Measurements from ENCODE around the gene PRKAR1B.
A peak's percentile ranks its signal among the peaks of the same experiment; 100 is the strongest.

PRKAR1B gene

DNA sequence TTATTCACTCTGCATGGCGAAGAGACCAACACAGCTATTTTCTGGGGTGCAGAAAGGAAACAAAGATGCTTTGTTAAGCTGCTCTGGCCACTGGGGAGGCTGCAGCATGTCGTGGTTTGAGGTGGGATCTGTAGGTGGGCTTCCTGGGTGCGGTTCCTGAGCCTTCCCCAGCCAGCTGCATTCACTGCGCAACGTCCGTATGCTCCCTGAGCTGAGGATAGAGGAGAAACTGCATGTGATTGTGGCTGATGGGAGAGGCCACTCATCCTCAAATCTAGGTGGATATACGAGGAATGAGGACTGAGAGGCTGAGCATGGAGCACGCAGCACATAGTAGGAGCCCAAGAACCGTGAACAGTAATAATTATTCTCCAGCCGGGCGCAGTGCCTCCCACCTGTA lies 10.4 kb downstream of the PRKAR1B start:
- DNase-seq, result no peak

DNA sequence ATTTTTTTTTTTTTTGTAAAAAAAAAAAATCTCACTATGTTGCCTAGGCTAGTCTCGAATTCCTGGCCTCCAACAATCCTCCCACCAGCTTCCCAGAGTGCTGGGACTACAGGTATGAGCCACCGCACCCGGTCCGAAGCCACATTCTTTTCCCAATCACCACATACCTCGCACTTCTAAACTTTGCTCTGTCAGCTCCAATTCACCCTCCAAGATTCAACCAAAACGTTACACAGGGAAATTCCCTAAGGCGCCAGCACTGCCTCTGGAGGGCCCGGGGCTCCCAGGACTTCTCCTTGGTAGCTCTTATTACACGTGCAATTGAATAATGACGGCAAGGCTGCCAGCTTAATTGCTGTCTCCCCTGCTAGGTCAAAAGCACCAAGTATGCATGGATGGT lies 10.9 kb downstream of the PRKAR1B start:
- DNase-seq, result no peak

DNA sequence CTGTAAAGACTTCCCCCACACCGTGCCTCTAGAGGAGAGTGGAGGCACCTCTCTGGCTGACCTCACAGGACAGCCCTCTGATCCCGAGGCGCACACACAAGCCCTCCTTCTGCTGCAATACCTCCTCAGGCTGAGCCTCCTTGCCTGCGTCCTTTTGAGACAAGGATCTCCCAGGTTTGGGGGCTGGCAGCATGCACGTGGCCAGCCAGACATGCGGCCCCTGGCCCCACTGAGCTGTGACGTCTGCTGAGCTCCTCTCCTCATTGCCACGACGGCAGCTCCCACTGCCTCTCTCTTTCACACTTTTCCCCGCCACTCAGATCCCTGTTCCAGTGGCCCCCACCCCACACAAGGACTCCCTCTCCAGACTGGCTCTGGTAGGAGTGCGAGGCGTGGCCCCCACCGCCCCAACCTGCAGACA lies 12.8 kb downstream of the PRKAR1B start:
- no peak for DNase-seq

DNA sequence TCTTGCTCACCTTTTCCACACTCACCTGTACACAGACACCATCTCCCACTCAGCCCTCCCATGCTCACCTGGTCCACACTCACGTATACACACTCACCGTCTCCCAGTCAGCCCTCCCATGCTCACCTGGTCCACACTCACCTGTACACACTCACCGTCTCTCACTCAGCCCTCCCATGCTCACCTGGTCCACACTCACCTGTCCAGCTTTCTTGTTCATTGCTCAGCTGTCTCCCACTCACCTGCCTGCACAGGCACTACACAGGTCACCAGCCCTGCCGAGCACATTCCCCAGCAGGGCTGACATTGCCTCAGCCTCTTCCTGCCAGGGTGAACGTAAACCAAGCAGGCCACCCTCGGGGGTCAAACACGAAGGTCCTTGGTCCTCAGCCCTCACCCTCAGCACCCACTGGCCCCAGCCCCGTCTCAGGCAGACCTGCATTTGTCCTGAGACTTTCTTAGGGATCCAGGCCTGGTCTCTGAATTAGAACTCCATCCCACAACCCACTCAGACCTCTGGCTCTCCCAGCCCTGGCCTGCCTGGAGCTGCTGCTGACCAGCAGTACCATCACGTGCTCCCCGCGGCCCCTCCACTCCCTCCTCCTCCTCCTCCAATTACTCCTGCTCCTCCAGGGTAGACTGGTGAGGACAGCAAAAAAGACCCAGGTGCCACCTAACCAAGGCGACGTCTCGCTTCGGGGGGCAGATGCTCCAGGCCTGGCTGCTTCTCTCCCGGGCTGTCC lies 13.4 kb downstream of the PRKAR1B start:
- DNase-seq, result no peak

DNA sequence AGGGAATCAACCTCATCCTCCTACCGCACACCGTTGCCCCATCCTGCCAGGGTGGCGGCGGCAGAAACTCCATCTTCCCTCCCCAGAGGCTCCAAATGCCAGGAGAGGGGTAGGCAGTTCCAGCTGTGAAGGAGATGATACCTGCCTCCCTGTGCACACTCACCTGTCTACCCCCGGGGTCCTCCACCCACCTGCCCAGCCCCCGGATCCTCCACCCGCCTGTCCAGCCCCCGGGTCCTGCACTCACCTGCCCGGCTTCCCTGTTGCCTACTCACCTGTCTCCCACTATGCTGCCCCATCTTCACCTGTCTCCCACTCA lies 14.0 kb downstream of the PRKAR1B start:
- no peak for DNase-seq

DNA sequence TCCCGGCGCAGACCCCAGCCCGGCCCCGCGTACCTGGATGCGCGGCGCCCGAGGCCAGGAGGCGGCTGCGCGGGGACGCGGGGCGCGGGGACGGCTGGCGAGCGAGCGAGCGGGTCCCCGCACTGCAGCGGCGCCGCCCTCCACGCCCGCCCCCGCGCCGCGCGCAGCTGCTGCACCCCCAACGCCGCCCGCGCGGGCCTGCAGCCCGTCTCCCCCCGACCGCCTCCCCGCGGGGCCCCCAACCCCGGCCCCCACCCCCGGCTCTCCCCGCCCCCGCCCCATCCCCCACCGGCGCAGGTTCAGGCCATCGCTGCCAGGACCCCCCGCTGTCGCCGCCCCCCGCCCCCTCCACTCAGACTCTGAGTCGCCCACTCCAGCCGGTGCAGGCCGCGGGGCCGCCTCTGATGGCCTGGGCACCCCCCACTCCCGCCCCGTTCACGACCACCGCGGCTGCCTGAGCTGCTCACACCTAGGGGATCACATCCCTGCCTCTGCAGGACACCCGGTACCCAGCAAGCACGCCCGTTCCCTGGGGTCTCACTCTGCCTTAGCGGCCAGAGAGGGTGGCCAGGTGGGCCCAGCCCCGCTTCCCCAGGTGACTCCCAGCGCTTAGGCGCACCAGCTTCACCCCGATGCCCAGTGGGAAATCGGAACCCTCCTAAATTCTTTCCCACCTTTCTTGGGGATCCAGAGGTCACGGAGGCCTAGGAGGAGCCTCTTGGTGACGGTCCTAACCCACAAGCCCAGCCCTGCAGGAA lies 14.5 kb downstream of the PRKAR1B start:
- DNase-seq, result peak; percentile 34

DNA sequence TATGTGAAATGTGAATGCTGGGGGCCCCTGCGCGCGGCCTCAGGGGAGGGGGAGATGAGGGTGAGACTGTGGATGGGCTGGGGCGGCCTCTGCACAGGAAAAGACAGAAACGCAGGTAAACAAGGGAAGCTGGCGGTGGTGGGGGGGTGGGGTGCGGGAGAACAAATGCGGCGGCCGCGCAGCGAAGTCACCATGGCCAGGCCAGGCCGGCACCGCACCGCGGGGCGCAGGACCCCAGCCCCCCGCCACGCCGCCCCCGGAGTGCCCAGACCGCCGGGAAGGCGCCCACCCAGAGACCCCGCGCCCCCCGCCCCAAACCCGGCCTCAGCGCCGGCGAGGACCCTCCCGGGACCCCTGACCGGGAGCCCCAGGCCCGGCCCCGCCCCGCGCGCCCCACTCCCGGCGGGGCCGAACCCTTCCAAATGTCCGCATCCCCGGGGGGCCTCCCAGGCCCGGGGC lies 15.1 kb downstream of the PRKAR1B start:
- DNase-seq, result peak; percentile 48

DNA sequence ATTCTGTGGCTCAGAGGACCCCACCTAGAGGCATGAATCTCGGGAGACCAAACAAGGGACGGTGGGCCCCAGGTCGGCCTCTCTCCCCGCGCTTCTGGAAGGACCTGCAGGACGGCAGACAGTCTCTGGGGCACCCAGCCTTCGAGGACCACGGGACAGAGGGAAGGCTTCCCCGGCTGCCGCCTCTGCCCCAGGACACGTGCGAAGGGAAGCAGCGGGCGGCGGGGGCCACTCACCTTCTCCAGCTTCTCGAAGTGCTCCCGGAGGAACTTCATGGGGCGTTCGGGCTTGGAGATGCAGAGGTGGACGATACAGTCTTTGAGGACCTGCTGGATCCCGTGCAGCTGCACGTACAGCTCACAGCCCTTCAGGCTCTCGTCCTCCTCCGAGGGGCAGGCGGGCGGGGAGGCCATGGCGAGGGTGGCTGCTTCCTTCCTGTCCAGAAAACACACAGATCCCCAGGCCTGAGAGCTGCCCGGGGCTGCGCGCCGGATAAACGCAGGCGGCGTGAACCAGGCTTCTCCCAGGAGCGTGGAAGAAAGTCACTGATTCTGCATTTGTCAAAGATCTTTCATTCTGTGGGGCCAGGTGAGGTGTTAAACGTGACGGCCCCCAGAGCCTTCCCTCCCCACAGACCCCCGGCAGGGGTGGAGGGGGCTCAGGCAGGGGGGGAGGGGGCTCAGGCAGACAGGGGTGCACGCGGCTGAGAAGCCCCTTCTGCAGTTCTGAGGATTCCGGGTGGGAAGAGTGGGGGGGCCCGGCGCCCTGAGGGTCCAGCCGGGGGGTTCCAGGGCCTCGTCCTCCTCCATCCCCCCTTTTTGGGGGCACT lies 15.8 kb downstream of the PRKAR1B start:
- no peak for DNase-seq

DNA sequence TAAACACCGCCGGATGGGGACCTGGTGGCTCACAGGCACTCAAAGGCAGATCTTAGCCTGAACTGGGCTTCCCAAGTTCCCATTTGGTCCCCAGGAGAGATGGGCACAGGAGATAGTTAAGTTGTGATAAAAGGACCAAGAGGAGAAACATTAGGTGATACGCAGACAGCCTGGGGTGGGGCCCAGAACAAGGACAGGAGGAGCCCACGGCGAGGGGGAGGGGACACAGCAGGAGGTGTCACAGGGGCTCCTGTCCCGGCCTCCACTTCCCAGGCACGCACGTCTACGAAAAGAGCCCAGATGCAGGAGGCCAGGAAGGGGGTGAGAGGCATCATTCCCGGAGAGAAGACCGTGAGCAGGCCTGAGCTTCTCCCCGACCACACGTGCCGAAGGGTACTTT lies 16.9 kb downstream of the PRKAR1B start:
- no peak for DNase-seq

DNA sequence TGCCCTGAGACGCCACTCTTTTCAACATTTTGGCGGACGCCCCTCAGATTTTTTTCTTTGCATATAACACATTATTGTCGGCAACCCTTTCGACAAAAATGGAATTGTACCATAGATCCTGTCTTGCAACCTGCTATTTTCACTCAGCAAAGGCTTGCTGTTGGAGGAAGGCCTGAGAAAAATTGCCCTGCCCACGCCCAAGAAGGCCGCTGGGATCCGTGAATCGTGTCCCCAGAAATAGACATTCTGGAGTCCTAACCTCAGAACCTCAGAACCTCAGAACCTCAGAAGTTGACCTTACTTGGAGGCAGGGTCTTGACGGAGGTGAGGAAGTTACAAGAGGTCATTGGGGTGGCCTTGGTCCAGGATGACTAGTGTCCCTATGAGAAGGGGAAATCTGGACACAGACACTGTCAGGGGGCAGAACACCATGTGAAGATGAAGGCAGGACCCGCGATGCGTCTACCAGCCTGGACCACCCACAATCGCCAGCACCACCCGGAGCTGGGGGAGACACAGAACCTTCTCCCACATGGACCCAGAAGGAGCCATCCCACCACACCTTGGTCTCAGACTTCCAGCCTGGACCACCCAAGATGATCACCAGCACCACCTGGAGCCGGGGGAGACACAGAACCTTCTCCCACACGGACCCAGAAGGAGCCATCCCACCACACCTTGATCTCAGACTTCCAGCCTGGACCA lies 19.6 kb downstream of the PRKAR1B start:
- DNase-seq, result no peak

DNA sequence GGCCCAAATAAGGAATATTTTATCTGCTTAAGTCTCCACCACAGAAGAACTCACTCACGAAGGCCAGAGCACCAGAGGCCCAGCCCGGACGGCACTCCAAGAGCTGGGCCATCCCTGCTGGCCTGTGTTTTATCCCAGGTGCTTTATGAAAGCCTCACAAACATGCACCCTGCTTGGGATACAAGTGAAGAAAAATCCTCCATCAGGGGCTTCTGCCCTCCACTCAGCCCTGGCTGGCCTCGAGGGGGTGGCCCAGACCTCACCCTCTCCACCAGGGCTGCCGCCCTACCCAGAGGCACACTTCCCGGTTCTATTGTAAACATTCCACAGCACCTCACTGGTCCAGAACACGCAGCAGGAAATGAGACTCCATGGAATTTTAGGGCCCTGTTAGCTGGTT lies 20.4 kb downstream of the PRKAR1B start:
- no peak for DNase-seq

DNA sequence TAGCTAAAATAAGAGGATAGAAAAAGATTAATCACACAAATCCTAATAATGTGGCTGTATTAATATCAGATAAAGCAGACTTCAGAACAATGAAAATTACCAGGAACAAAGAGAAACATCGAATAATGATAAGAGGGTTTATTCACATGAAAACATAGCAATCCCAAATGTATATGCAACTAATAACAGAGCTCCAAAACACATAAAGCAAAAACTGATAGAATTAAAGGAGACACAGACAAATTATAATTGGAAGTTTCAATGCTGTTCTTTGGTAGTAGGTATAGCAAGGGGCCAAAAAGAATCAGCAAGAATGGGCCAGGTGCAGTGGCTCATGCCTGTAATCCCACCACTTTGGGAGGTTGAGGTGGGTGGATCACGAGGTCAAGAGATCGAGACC lies 24.0 kb downstream of the PRKAR1B start:
- no peak for DNase-seq

DNA sequence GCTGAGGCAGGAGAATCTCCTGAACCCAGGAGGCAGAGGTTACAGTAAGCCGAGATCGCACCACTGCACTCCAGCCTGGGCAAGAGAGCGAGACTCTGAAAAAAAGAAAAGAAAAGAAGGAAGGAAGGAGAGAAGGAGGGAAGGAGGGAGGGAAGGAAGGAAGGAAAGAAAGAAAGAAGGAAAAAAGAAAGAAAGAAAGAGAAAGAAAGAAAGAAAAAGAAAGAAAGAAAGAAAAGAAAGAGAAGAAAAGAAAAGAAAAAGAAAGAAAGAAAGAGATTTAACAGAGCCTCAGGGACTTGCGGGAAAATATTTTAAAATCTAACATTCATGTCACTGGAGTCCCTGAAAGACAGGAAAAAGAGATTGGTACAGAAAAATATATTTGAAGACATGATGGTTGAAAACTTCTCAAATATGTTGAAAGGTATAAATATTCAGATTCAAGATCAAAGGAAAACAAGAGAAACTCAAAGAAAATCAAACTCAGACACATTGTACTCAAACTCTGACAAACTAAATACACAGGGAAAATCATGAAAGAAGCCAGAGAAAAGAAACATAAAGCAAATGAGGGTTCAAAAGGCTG lies 25.9 kb downstream of the PRKAR1B start:
- DNase-seq, result no peak

DNA sequence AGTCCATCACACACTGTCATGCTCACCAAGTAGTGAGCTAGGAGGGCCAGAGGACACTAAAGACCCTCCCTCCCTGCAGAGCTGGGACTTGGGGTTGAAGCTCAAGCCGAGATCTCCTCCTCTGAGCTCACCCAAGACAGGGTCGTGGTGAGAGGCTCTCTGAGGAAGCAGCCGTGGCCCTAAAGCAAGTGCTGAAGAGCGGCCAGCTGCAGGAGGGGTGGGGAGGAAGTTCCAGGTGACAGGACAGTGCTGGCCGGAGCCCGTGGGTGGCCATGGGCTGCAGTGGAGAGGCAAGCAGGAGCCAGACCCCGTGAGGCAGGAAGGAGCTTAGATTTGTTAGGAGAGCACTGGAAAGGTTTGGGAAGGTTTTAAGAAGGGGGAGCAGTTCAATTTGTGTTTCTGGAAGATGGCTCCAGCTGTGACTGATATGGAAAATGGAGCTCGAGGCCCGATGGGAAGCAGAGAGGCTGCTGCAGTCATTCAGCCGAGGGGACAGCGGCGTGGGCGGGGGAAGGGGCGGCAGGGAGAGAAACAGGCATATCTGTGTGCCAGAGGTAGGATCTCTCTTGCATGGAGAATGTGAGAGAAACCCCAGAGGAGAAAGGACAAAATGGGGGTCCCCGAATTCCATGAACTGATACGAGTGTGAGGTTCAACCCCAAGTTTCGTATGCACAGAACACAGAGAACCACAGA lies 27.5 kb downstream of the PRKAR1B start:
- DNase-seq, result no peak

DNA sequence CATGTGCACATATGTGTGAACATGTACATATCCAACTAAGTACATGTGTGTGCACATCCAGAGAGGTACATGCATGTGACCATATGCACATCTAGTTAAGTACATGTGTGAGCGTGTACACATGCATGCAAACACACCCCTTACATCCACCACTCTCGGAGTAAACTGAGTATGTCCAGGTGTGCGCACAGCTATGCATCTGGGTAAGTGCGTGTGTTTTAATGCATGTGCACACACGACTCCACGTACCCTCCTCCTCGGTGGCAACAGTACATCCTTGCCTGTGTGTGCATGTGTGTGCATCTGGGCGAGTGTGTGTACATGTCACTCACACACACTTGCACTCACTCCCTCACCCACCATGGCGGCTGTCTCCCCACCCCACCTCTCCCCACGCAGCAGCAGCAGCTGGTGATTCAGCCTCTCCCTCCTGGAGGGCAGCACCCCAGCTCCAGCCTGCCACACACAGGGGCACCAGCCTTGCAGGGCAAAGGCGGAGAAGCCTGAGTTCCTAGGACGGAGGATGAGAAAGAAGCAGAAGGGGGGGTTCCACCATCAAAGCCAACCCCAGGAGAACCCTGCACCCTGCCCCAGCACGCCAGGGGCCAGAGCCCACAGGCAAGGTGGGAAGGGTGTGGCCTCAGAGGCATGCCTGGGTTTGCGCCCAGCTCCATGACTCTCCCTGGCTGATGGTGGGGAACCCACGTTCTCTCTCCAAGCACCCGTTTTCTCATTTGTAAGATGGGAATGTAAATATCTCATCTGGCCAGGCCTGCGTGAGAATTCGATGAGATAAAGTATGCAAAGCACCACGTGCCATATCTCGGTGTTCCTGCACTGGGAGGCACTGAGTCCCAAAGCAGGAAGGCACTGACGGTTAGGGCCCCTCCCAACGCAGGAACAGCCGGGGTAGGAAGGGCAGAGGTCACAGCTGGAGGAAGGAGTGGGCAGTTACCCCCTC lies 28.3 kb downstream of the PRKAR1B start:
- DNase-seq, result no peak

DNA sequence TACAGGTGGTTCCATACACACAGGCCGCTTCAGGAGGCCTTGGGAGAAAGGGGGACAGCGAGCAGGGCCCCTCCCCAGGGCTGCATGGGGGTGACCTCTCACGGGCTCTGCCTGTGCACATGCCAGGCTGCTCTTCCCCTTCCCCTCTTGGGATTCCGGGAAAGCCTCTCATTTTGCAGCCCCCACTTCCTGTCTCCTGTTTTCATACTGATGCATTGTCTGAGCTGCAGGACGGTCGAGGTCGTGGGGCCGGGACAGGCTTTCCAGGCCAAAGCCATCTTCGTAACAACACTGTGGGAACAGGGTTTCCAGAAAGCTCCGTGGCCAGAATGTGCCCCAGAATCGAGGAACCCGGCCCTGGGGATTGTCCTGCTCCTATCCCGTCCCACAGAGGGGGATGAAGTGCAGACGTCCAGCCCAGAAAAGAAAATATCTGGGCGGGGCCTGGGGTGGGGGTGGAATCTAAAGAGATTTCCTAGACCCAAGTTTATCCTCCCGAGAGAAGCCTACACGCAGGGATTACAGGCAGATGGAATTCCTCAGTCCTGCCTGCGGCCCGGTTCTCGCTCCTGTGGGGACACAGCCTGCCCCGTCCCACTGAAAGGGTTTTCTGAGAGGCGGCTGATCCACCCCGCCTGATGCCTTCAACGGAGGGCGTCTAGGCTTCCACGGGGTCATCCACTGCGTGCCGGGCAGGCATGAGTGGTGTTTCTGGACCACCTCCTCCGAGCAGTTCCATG lies 30.1 kb downstream of the PRKAR1B start:
- DNase-seq, result no peak

DNA sequence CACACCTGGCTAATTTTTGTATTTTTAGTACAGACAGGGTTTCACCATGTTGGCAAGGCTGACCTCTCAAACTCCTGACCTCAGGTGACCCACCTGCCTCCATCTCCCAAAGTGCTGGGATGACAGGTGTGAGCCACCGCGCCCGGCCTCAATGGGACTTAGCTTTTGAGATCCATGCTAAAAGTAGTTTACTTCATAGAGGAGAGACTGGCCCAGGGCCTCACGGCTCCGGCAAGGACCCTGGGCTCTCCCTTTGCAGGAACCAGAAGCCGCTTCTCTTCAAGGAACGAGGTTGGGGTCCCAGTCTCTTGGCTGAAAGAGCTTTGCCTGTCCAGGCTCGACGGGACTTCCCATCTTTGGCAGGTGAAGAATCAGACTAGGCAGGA lies 30.7 kb downstream of the PRKAR1B start:
- no peak for DNase-seq

DNA sequence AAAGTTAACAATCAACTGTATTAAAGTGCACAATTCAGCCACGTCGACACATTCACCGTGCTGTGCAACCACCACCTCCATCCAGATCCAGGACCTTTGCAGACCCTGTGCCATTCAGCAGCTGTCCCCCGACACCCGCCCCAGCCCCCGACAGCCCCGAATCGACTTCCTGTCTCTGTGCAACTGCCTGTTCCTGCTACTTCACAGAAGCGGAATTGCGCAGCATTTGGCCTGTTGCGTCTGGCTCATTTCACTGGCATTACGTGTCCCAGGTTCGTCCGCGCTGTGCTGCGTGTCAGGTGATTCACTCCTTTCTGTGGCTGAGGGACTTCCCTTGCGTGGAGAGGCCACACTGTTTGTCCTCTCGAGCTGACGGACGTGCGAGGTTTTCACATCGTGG lies 33.8 kb downstream of the PRKAR1B start:
- DNase-seq, result no peak

DNA sequence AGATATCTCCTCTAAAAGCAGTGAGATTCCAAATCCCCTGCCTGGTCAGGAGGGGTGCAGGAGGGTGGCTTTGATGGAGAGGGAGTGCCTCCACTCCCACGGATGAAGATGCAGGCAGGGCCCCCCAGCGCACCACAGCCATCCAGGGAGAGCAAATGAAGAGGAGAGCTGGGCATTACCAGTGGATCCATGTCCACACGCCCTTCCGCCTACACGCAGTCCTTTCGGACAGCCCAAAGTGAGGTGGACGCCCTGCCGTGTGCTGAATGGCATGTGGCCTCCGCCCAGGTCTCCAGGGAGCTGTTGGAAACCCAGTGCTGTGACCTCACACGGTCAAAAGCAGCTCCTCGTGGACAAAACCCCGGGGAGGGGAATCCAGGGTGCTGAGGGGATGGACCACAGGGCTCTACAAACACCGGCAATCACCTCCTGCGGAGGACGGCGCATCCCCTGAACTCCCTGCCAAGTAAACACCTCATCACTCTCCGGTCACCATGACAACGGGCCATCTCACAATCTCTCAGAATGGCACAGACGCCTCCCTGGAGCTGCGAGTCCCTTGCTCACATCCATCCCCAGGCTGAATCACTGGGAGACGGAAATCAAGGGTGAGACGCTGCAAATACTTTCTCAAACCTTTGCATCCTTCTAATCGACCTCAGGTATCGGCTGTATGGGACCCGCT lies 35.6 kb downstream of the PRKAR1B start:
- no peak for DNase-seq

Measured in CD4-positive, alpha-beta T cell treated with Interleukin-6 for 4 hours (primary cell).